Measurements from ENCODE around the gene GASK1A. TPM values are rescaled to one million over a fixed set of nuclear protein-coding genes. Genes with fewer than 3 reads are reported as not detected.

GASK1A gene
- total and polyA plus RNA-seq, 2 experiments from 2014 or later, result 2.6 to 11.1 TPM

- Histone ChIP-seq H3K27ac (ENCODE audit: low read depth) (no peak overlapping the region), H3K27me3 (ENCODE audit: insufficient read depth) (no peaks in the 10 kb centered on the region), H3K4me3 (no peak overlapping the region), H3K9me2 (ENCODE audit: insufficient read depth) (no peaks in the 10 kb centered on the region), H3F3A (replicated peaks; ENCODE audit: low read depth) (no peaks in the 10 kb centered on the region), H3K79me2 (replicated peaks; ENCODE audit: insufficient read depth) (no peaks in the 10 kb centered on the region), H3K4me2 (no peak overlapping the region), H3K4me1 (ENCODE audit: insufficient read depth) (no peaks in the 10 kb centered on the region), H4K20me1 (replicated peaks; ENCODE audit: insufficient read depth) (no peaks in the 10 kb centered on the region), H3K36me3 (ENCODE audit: insufficient read depth) (peaks cover 9% of the 10 kb centered on the region; the same call in 1 of the 2 replicates), H2AFZ (no peak overlapping the region)
- Mint-ChIP-seq H3K36me3 (ENCODE audit: low read depth) (peaks cover 28% of the 10 kb centered on the region), H3K4me1 (no peaks in the 10 kb centered on the region), H3K4me3 (no peak overlapping the region), H3K9me3 (peaks cover 31% of the 10 kb centered on the region), H3K27me3 (ENCODE audit: insufficient read depth, low read depth, poor library complexity) (no peaks in the 10 kb centered on the region), H3K27ac (no peak overlapping the region)
- no peak for DNase-seq (ENCODE audit: low spot score)
- ATAC-seq, result no peak
- TF ChIP-seq ZNF114 (CRISPR knock-in tag; IDR thresholded peaks at IDR 0.05), result no peak
Measured at GRCh38 chr3:43059456-43059855, 80.3 kb downstream of the GASK1A start.

GRCh38 chr3:43061101-43061895 lies 82.2 kb downstream of the GASK1A start:
- Histone ChIP-seq H3K4me1 (ENCODE audit: insufficient read depth) (no peaks in the 10 kb centered on the region), H3K4me2 (no peak overlapping the region), H2AFZ (no peak overlapping the region), H3K9me2 (ENCODE audit: insufficient read depth) (no peaks in the 10 kb centered on the region), H3K27ac (ENCODE audit: low read depth) (no peak overlapping the region), H3F3A (replicated peaks; ENCODE audit: low read depth) (no peaks in the 10 kb centered on the region), H3K27me3 (ENCODE audit: insufficient read depth) (no peaks in the 10 kb centered on the region), H3K79me2 (replicated peaks; ENCODE audit: insufficient read depth) (no peaks in the 10 kb centered on the region), H4K20me1 (replicated peaks; ENCODE audit: insufficient read depth) (no peaks in the 10 kb centered on the region), H3K36me3 (ENCODE audit: insufficient read depth) (peaks cover 10% of the 10 kb centered on the region; the same call in 1 of the 2 replicates), H3K4me3 (no peak overlapping the region)
- Mint-ChIP-seq H3K9me3 (peaks cover 34% of the 10 kb centered on the region), H3K4me3 (no peak overlapping the region), H3K27me3 (ENCODE audit: insufficient read depth, low read depth, poor library complexity) (no peaks in the 10 kb centered on the region), H3K27ac (no peak overlapping the region), H3K36me3 (ENCODE audit: low read depth) (peaks cover 32% of the 10 kb centered on the region), H3K4me1 (no peaks in the 10 kb centered on the region)
- DNase-seq (ENCODE audit: low spot score) (no peak), ATAC-seq (no peak)
- TF ChIP-seq CREB1 (CRISPR knock-in tag; IDR thresholded peaks at IDR 0.05; ENCODE audit: low read depth), result no peak
- no peak for TF ChIP-seq ZNF114 (CRISPR knock-in tag; IDR thresholded peaks at IDR 0.05)
- no peak for TF ChIP-seq ZNF462 (CRISPR knock-in tag; IDR thresholded peaks at IDR 0.05)
- TF ChIP-seq REST (IDR thresholded peaks at IDR 0.05; ENCODE audit: unreplicated experiment), result no peak
- TF ChIP-seq ZNF331 (CRISPR knock-in tag; IDR thresholded peaks at IDR 0.05; ENCODE audit: low read depth), result no peak
- no peak for TF ChIP-seq EZH2 (IDR thresholded peaks at IDR 0.05; ENCODE audit: low read depth, unreplicated experiment)
- TF ChIP-seq NANOG (IDR thresholded peaks at IDR 0.05; ENCODE audit: borderline replicate concordance), result no peak
- TF ChIP-seq STAT1 (IDR thresholded peaks at IDR 0.05; ENCODE audit: unreplicated experiment), result no peak
- no peak for TF ChIP-seq ETS1 (IDR thresholded peaks at IDR 0.05)
- no peak for TF ChIP-seq JUNB (IDR thresholded peaks at IDR 0.05; ENCODE audit: unreplicated experiment)
- TF ChIP-seq POLR2AphosphoS5 (IDR thresholded peaks at IDR 0.05; ENCODE audit: low read depth), result no peak

Measured in GM23338 (cell line).